ENCODE measurements around the gene GALNT2.

Gene GALNT2

GRCh38 chr1:230276401-230276800 lies 209.4 kb downstream of the GALNT2 start:
- no peak overlapping the region for H3K4me3 ChIP-seq (replicated peaks in 1 of 2; ENCODE audit: low read depth in 2 of 2, low read length in 2 of 2)
- no peak for TF ChIP-seq CTCF (IDR thresholded peaks at IDR 0.05; ENCODE audit: low read depth, low read length)
- no peak for DNase-seq (ENCODE audit: low read depth in 2 of 2)

GRCh38 chr1:230277201-230278025 lies 210.4 kb downstream of the GALNT2 start:
- H3K4me3 ChIP-seq (replicated peaks in 1 of 2; ENCODE audit: low read depth in 2 of 2, low read length in 2 of 2) = no peak overlapping the region
- no peak for TF ChIP-seq CTCF (IDR thresholded peaks at IDR 0.05; ENCODE audit: low read depth, low read length)
- peak in 1 of 2 donors; percentile 11 for DNase-seq (ENCODE audit: low read depth in 2 of 2)

- no peak for DNase-seq (ENCODE audit: low read depth in 2 of 2)
- TF ChIP-seq CTCF (IDR thresholded peaks at IDR 0.05; ENCODE audit: low read depth, low read length) = no peak
- H3K4me3 ChIP-seq (replicated peaks in 1 of 2; ENCODE audit: low read depth in 2 of 2, low read length in 2 of 2) = no peak overlapping the region
Measured at GRCh38 chr1:230278376-230278775, 211.3 kb downstream of the GALNT2 start.

- no peak overlapping the region for H3K4me3 ChIP-seq (replicated peaks in 1 of 2; ENCODE audit: low read depth in 2 of 2, low read length in 2 of 2)
- no peak for DNase-seq (ENCODE audit: low read depth in 2 of 2)
- no peak for TF ChIP-seq CTCF (IDR thresholded peaks at IDR 0.05; ENCODE audit: low read depth, low read length)
Measured at GRCh38 chr1:230278871-230279582, 212.0 kb downstream of the GALNT2 start.

- no peak for TF ChIP-seq CTCF (IDR thresholded peaks at IDR 0.05; ENCODE audit: low read depth, low read length)
- no peak overlapping the region for H3K4me3 ChIP-seq (replicated peaks in 1 of 2; ENCODE audit: low read depth in 2 of 2, low read length in 2 of 2)
- DNase-seq (ENCODE audit: low read depth in 2 of 2) = no peak
Measured at GRCh38 chr1:230279583-230279945, 212.5 kb downstream of the GALNT2 start.

GRCh38 chr1:230280054-230280795 lies 213.2 kb downstream of the GALNT2 start:
- no peak for DNase-seq (ENCODE audit: low read depth in 2 of 2)

More at GRCh38 chr1:230280054-230280795, 213.2 kb downstream of the GALNT2 start:
- H3K4me3 ChIP-seq (replicated peaks in 1 of 2; ENCODE audit: low read depth in 2 of 2, low read length in 2 of 2) = no peak overlapping the region
- TF ChIP-seq CTCF (IDR thresholded peaks at IDR 0.05; ENCODE audit: low read depth, low read length) = no peak
